ENCODE data around the gene KLHL22.

KLHL22 gene

GRCh38 chr22:20449819-20450550 lies 45.6 kb downstream of the KLHL22 start:
- DNase-seq (ENCODE audit: low read depth in 2 of 2), result no peak

DNA sequence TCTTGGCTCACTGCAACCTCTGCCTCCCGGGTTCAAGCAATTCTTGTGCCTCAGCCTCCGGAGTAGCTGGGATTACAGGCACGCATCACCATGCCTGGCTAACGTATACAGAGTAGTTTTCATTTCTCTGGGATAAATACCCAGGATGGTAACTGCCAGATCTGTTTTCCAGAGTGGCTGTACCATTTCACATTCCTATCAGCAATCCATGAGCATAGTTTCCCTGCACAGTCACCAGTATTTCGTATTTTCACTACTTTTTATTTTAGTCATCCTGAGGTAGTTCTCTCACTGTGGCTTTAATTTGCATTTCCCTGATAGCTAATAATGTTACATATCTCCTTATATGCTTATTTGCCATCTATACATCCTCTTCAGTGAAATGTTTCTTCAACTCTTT lies 47.0 kb downstream of the KLHL22 start:
- DNase-seq (ENCODE audit: low read depth in 2 of 2), result no peak

DNA sequence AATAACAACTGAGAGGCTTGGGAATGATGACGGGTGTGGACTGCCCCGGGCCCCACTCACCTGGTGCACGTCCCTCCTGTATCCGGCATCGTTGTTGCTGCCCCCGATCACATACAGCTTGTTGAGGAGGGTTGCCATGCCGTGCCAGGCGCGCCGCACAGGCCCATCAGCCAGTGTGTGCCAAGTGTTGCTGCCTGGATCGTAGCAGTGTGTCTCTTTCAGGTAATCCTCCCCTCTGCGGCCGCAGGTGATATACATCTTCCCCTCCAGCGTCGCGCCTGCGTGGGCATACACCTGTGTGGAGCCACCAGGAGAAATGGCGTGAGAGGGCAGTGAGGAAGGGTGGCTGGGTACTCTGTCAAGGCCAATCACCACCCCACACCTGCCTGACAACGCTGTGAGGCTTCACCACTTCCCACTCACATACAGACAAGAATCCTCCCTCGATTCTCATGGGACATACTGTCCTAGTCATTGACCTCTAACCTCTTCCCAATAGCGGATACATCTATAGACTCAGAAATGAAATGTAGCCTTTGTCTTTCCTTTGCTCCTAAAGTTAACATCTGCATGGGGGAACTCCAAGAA lies 49.1 kb downstream of the KLHL22 start:
- no peak for DNase-seq (ENCODE audit: low read depth in 2 of 2)

GRCh38 chr22:20444325-20444724 lies 51.3 kb downstream of the KLHL22 start:
- no peak for DNase-seq (ENCODE audit: low read depth in 2 of 2)

DNA sequence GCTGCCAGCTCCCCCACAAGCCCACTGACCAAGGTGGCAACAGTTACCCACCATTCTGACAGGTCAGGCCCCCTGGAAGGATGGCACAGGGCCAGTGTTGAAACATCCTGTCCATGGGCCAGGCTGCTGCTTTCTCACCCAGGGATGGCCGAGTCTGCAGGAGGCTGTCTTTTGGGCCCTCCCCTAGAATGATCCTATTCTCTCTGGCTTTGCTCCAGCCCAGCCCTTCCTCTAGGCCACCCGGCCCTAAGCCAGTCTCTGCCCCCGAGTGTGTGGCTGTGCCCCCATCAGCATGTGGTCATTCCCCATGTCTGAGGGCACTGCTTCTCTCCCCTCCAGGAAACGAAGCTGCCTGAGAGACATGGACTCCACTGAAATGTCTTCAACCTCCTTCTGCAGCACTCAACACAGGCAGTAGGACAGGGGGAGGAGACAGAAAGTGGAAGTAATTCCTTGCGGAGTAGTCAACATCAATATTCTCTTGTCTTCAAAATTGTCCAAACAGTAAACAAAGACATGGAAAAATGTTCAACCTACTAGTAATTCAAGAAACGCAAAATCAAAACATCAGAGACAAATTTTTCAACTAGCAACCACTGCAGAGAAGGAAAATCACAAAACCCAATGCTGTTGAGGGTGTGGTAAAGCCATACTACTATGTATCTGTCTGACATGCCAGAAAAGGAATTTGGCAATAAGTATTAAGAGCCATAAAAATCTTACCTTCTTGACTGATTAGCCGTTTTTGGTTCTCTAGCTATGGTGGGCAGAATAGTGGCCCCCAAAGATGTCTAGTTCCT lies 52.9 kb downstream of the KLHL22 start:
- no peak for DNase-seq (ENCODE audit: low read depth in 2 of 2)

- no peak for DNase-seq (ENCODE audit: low read depth in 2 of 2)
Observed at GRCh38 chr22:20441631-20442484, 53.7 kb downstream of the KLHL22 start.

GRCh38 chr22:20440637-20441591 lies 54.7 kb downstream of the KLHL22 start:
- DNase-seq (ENCODE audit: low read depth in 2 of 2), result no peak

DNA sequence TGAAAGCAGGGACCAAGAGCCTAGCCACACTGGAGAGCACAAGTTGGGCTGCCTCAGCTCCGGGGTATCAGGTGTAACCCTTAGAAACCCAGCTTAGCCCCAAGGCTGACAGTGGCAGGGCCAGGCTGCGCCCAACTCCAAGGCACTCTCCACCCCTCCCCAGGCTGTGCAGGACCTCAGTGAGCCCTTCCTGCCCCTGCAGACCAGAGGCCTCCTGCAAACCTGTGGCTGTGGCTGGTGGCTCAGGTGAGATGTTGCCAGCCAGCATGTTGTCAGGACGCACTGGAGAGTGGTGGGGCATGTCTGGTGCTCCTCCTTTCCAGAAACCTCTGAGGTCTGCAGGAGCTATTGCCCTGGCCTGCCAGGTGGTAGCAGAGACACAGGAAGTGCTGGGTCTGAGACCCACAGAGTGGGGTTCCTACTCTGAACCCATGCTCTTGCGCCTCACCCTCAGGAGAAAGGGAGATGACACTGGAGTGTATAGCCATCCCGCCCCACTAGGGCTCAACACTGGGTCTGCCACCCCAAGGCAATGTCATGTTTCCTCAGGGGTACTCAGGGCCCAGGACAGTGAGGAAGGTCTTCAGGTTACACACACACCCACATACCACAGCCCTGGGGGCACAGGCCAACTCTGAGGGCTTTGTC lies 55.5 kb downstream of the KLHL22 start:
- no peak for DNase-seq (ENCODE audit: low read depth in 2 of 2)

DNA sequence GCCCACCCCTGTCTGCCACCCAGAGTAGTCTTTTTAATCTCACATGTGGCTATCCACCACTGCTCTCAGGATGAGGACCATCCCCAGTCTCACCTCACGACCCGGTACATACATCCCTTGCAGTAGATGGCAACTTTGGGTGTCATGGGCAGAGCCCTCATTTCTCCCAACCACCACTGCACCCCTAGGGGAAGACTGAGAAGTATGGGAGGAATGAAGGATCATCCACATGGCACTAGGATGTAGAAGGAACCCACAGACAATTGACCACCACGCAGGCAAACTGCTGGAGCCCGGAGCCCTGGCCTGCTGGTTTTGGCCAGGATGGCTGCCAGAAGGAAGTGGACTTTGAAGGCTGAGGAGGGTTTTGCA lies 56.1 kb downstream of the KLHL22 start:
- DNase-seq (ENCODE audit: low read depth in 2 of 2), result no peak

GRCh38 chr22:20438678-20439492 lies 56.7 kb downstream of the KLHL22 start:
- no peak for DNase-seq (ENCODE audit: low read depth in 2 of 2)

DNA sequence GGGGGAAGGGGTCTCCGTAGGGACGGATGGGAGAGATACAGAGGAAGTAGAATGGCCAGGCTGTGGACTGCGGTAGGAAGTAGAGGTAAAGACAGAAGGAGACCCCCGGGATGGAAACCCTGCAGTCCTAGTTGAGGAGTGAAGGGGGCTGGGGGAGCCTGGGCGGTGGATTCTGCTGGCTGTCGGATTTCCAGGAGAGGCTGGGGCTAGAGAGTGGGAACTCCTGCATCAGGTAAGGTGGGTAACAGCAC lies 57.2 kb downstream of the KLHL22 start:
- no peak for DNase-seq (ENCODE audit: low read depth in 2 of 2)

GRCh38 chr22:20437613-20438426 lies 57.8 kb downstream of the KLHL22 start, which contains the start of gene SCARF2:
TSS of gene SCARF2 (minus strand) at chr22:20437825. CDS start at chr22:20437754, 71 bp downstream.
- DNase-seq (ENCODE audit: low read depth in 2 of 2), result peak in 1 of 2 experiments; percentile 44

DNA sequence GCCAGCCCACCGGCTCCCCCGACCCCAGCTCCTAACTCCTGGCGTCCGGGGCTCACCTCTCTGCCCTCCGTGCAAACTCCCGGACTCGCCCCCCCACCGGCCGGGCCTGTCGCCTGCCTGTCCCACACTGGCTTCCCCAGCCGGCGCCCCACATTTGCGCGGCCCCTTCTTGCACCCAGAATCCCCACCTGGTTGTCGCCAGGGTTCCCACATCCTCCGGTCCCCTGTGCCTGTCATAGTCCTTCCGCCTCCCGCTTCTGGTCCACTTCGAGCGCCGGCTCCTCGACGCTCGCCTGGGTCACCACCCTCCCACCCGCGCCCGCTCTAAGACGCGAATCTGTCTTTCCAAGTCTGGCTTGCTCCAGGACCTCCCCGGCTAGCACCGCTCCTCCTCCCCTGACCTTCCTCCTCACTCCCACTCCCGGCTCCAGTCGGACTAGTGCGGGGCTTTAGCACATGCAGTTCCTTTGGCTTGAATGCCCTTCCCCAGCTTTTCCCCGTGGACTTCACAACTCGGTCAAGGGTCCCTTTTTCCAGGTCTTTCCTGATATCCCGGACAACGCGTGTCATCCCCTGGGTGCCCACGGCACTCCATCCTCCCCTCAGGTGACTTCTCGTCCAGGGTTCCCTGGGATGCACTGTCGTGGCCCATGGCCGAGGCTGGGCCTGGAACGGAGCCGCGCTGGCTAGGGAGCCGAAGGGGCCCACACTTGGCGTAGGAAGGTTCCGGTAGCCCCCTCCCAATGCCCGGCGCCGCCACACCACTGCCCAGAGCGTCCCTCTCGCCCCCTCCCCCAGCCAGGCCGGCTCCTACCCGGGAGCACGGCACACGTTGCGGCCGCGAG lies 58.6 kb downstream of the KLHL22 start:
- no peak for DNase-seq (ENCODE audit: low read depth in 2 of 2)

- DNase-seq (ENCODE audit: low read depth in 2 of 2), result no peak
Observed at GRCh38 chr22:20436307-20436767, 59.3 kb downstream of the KLHL22 start.

GRCh38 chr22:20435436-20436306 lies 59.9 kb downstream of the KLHL22 start:
- DNase-seq (ENCODE audit: low read depth in 2 of 2), result no peak

GRCh38 chr22:20434773-20435172 lies 60.8 kb downstream of the KLHL22 start:
- DNase-seq (ENCODE audit: low read depth in 2 of 2), result no peak
